Mesodermal cell (in vitro differentiated cells): ENCODE results near the gene WDR64.

ENCODE experiments used
- H3K27ac ChIP-seq: 2 replicates; pipeline ENCODE4 v1.7.0; 2013; ENCODE audit warnings: mild to moderate bottlenecking, low read depth, low read length, moderate library complexity; ENCODE audit not compliant: severe bottlenecking
- H3K36me3 ChIP-seq: 2 replicates; pipeline ENCODE4 v1.7.1; 2013; ENCODE audit warnings: mild to moderate bottlenecking, low read length, moderate library complexity; ENCODE audit not compliant: control insufficient read depth, insufficient read depth
- H3K4me1 ChIP-seq: one replicate; pipeline ENCODE4 v1.7.1; 2013; ENCODE audit warnings: mild to moderate bottlenecking, low read length; ENCODE audit not compliant: insufficient read depth, control insufficient read depth, poor library complexity, severe bottlenecking
- H3K4me3 ChIP-seq: 2 replicates; pipeline ENCODE4 v1.7.0; 2013; ENCODE audit warnings: low read length, control low read depth, mild to moderate bottlenecking; ENCODE audit not compliant: insufficient read depth, poor library complexity, severe bottlenecking; ENCODE audit errors: extremely low read depth
- H3K9me3 ChIP-seq: 2 replicates; pipeline ENCODE4 v1.7.1; 2013; ENCODE audit warnings: mild to moderate bottlenecking, low read length, moderate library complexity; ENCODE audit not compliant: control insufficient read depth
- WGBS, 2 experiments: methylation state at CpG; one replicate each; pipeline ENCODE4 v1.1.5; 2013; ENCODE audit warnings: missing lambda C conversion rate in 2 of 2; ENCODE audit not compliant: insufficient coverage in 2 of 2; 5-methylcytosine and 5-hydroxymethylcytosine counted together

Gene WDR64

DNA sequence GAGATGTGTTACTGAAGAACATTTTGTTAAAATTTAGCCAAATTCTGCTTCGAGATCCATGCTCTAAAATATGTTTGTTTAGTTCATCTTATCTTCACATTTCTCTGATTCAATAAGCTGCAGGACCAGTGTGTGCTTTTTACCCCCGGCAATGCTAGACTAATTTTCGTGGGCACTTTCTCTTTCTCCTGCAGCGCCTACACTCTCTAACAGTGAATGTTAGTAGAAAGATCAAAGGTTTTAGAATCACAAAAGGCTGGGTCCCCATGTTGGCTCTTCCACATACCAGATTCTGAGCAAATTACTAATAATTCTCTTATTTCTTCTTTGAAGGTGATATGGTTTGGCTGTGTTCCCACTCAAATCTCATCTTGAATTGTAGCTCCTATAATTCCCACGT lies 20.4 kb upstream of the WDR64 start:
- Histone ChIP-seq H3K36me3 (peaks cover 43% of the 10 kb centered on the region), H3K4me3 (no peak overlapping the region)
- 80% methylated on average over 1 of the region's 5 CpGs for WGBS, 2 experiments

DNA sequence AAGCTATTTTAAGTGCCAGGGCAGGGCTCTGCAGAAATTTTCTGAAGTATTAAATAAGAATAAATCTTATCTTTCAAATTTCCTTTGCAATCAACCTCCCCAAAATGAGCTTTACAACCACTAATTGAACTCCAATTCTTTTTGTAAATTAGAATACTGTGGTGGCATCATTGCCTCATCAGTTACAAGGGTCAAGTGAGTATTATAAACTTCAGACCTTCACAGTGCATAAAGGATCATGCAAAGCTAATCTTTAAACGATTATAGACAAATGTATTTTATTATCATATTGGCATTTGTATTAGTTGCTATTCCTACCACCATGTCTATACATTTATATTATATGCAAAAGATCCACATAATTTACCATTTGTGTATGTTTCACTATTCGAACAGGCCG lies 19.1 kb upstream of the WDR64 start:
- Histone ChIP-seq H3K27ac (no peak overlapping the region), H3K9me3 (no peaks in the 10 kb centered on the region), H3K4me1 (peaks cover 10% of the 10 kb centered on the region), H3K4me3 (no peak overlapping the region), H3K36me3 (peaks cover 42% of the 10 kb centered on the region)
- no CpG with 5 or more reads among the region's 3 CpGs for WGBS, 2 experiments

More for the DNA sequence above, 20.4 kb upstream of the WDR64 start:
- Histone ChIP-seq H3K9me3 (no peaks in the 10 kb centered on the region), H3K27ac (no peak overlapping the region), H3K4me1 (peaks cover 11% of the 10 kb centered on the region)

DNA sequence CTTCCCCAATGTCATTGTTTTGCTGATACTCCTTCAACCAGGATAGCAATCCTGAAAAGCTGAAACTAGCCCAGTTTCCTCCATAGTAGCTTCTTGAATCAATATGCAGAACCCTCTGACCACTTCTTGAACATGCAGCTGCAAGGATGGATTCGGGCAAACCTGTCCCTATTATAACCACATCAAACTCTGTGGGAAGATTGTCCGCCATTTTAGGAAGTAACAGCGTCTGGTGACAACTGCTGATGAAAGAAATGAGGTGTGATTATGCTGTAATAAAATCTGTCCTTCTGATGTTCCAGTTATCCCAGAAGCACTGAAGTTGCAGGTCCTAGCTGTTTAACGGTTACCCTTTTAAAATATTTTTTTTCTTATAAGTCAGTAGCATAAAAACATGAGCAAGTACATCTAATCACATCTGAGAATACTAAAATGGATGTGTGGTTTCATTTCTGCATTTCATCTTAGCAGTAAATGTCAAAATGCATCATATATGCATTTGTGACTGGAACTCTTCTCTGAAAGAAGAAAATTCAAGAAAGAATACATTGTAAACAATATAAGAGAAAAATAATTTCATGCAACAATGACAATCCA lies 16.4 kb upstream of the WDR64 start:
- WGBS, 2 experiments = 100% methylated on average over 1 of the region's 4 CpGs; no CpG with 5 or more reads in 1 of the 2 experiments
- no peak overlapping the region for H3K4me3 ChIP-seq
- no peak overlapping the region for H3K27ac ChIP-seq
- H3K4me1 ChIP-seq = peaks cover 13% of the 10 kb centered on the region
- no peaks in the 10 kb centered on the region for H3K9me3 ChIP-seq
- peaks cover 37% of the 10 kb centered on the region for H3K36me3 ChIP-seq

DNA sequence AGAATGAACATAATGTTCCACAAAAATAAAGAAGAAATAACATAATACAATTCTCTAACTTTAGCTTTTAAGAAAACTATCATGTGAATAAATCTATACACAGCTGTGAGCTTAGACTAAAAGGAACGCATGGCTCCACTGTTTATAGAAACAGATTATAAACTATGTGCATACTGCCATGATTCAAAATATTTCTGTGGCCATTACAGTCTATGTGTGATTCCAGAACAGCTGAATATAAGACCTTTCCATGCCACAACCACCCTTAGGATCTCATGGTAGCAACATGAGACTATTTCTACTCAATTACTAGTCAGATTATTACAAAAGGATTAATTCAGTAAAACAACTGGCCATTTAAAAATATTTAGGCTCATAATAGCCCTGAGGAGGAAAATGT lies 15.8 kb upstream of the WDR64 start:
- peaks cover 37% of the 10 kb centered on the region for H3K36me3 ChIP-seq
- no peak overlapping the region for H3K27ac ChIP-seq
- no CpG with 5 or more reads among the region's 1 CpG for WGBS, 2 experiments
- H3K4me3 ChIP-seq = no peak overlapping the region
- no peaks in the 10 kb centered on the region for H3K9me3 ChIP-seq
- H3K4me1 ChIP-seq = peaks cover 13% of the 10 kb centered on the region

DNA sequence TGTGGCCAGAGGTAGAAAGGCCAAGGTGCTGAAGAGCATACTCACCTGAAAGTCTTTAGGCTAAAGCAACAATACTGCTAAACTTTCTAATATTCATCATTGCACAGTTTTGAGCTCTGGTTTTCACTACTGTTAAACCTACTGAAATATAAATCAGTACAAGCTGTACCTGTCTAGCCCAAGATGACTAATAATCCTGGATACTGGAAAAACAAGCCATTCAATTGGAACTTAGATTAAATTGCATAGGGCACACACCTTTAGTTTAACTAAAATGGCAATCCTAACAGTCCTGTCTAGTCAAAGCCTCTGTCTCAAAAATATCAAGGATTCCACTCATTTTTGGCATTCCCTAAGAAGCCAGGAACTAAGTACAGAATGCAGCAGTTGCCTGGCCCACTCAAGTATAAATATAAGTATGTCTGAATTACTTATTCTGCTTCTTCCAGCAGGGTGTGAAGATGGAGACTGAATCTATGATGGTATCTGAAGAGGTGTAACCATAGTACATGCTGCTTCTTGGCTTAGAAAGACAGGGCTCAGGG lies 15.0 kb upstream of the WDR64 start:
- no peak overlapping the region for H3K27ac ChIP-seq
- peak overlapping the region; percentile 81 for H3K4me3 ChIP-seq

DNA sequence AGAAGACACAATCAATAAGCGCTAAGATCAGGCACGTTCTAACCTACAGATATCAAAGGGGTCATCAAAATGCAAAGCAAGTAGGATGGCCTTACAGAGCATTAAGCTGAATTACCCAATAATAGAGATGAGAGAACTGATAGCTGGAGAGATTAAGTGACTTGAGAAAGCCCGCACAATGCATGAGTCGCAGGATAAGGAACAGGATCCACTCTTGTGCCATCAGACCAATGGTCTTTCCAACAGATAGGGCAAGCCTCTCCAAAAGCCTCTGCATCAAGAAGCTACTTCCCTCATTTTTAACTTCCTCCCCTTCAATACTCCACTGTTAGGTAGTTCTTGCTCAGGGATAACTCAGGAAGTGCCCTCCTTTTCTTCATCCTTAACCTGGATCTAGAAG lies 14.5 kb upstream of the WDR64 start:
- H3K27ac ChIP-seq = no peak overlapping the region
- H3K4me3 ChIP-seq = peak overlapping the region; percentile 81
- H3K9me3 ChIP-seq = peaks cover 9% of the 10 kb centered on the region
- H3K36me3 ChIP-seq = peaks cover 29% of the 10 kb centered on the region
- WGBS, 2 experiments = 75 to 78% methylated on average over 2 to 4 of the region's 4 CpGs
- peaks cover 13% of the 10 kb centered on the region for H3K4me1 ChIP-seq

More for the DNA sequence above, 15.0 kb upstream of the WDR64 start:
- peaks cover 4% of the 10 kb centered on the region for H3K9me3 ChIP-seq
- H3K36me3 ChIP-seq = peaks cover 31% of the 10 kb centered on the region
- peaks cover 13% of the 10 kb centered on the region for H3K4me1 ChIP-seq

DNA sequence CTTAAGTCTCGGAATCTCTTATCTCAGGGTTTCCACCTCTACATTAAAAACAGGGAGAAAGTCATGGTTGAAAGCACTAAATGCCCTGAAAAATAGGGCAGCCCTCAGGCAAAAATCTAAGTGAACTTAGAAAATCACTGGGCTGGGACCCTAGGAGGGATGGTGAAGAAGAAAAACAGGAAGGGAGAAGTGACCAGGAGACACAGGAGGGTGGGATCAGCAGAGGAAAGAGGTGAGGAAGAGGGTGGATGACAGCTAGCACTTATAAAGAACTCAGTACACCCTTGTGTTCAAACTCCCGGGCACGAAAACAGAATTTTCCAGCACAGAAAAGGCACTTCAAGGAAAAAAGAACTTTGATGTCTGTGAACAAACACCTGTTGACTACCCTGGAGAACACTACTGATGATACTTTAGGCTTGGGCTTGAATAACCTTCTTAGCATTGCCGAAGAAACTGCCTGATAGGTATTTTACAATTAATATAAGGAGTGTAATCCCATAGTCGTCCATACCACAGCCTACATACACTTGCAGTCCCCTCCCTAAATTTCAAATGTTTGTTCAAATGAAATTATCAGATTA lies 13.9 kb upstream of the WDR64 start:
- 61% methylated on average over 2 of the region's 5 CpGs; no CpG with 5 or more reads in 1 of the 2 experiments for WGBS, 2 experiments

DNA sequence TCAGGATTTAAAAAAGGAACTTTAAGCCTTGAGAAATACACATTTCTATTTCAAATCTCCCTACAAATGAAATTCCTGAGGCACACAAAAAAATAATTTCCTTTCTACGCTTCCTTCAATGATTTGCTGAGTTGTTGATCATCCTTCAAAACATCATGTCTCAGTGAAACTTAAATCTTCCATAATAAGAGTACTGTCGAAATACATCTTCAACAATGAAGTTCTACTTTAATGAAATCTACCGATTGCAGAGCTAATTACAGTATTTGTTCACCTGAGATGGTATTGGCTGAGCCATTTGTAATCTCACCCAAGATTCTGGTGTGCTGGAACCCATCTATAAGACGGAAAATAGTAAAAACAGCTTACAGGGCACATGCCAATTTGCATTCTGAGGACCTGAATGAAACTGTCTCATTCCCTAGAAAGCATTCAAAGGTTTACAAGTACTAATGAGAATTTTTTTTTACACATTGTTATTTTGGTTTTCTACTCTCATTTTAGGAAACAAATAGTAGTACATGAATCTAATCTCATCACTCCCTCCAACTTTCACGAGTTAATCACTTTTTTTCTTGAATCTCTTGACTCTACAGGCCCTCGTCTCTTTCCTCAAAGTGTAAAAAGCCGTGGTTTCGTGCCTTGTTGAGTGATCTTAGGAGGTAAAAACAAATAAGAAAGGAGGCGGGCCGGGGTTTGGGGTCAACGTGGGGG lies 13.0 kb upstream of the WDR64 start:
- WGBS, 2 experiments = 10 to 33% methylated on average over 3 to 5 of the region's 11 CpGs
- peak overlapping the region; percentile 81 for H3K4me3 ChIP-seq
- peaks cover 19% of the 10 kb centered on the region for H3K36me3 ChIP-seq
- H3K27ac ChIP-seq = peak overlapping the region; percentile 24
- peaks cover 10% of the 10 kb centered on the region for H3K9me3 ChIP-seq
- peaks cover 11% of the 10 kb centered on the region for H3K4me1 ChIP-seq

More for the DNA sequence above, 13.9 kb upstream of the WDR64 start:
- Histone ChIP-seq H3K4me1 (peaks cover 13% of the 10 kb centered on the region), H3K4me3 (peak overlapping the region; percentile 81), H3K9me3 (peaks cover 10% of the 10 kb centered on the region), H3K36me3 (peaks cover 24% of the 10 kb centered on the region), H3K27ac (no peak overlapping the region)

DNA sequence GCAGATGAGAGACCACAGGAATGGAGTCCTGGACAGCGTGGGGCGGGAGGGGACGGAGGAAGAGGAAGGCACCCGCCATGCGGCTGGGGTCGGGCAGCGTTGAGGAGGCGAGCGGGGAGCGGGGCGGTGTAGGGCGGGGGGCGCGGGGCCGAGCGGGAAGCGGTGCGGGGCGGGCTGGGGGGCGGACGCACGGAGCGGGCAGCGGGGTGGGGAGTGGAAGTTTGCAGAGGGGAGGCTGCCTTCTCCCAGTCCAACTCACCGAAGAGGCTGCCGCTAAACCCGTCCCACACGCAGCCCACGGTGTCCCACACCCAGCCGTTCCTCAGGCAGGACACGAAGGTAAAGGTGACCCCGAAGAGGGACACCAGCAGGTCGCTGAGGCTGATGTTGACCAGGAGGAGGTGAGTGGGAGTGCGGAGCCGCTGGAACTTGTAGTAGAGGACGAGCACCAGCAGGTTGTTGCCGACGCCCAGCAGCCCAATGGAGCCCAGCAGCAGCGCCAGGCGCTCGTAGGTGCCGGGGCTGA lies 12.4 kb upstream of the WDR64 start:
- Histone ChIP-seq H3K4me1 (peaks cover 6% of the 10 kb centered on the region), H3K27ac (peak overlapping the region; percentile 77)
- WGBS, 2 experiments = 1 to 3% methylated on average over 7 to 17 of the region's 42 CpGs

DNA sequence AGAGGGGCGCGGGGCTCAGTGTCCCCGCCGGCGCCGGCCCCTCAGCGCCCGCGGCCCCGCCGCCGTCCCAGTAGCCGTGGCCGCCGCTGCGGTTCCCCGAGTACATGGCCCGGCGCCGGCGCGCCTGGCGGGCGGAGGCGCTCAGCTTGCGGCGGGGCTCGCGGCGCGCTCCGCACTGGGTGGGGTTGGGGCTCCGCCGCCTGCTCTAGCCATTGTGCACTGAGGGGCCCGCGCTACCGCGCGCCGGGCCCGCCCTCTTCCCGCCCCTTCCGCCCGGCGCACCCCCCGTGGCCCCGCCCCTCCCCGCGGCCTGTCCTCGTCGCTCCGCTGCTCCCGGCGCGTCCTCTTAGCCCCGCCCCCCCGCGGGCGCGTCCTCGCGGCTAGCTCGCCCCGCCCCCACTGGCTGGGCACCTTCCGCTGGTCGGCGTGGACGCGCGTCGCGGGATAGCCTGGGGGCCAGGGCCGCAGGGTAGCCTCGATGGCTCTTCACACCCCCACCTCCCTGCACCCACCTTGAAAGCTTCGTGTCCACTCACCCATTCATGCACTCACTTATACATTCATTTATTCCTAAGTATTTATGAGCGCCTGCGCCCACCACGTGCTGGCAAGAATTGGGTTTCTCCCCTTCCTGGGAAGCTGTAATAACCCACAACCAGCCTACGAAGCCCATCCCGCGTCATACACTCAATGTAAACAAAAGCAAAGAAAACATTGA lies 11.8 kb upstream of the WDR64 start, which contains the start of the genes CHML and OPN3:
TSS of gene CHML (minus strand) at position 221 of the 718 bp plus-strand sequence. CDS start 4,603 bp downstream, outside the sequence.
TSS of gene OPN3 (minus strand) at position 221 of the 718 bp plus-strand sequence. CDS start at position 106, 115 bp downstream.
- peaks cover 10% of the 10 kb centered on the region for H3K9me3 ChIP-seq
- WGBS, 2 experiments = 5 to 14% methylated on average over 37 to 41 of the region's 81 CpGs
- H3K4me3 ChIP-seq = peak within 1 kb of the TSS; percentile 81
- H3K4me1 ChIP-seq = peaks cover 6% of the 10 kb centered on the region
- H3K36me3 ChIP-seq = peaks cover 7% of the 10 kb centered on the region
- peak within 1 kb of the TSS; percentile 77 for H3K27ac ChIP-seq

More for the DNA sequence above, 12.4 kb upstream of the WDR64 start:
- peak overlapping the region; percentile 81 for H3K4me3 ChIP-seq
- peaks cover 10% of the 10 kb centered on the region for H3K9me3 ChIP-seq
- peaks cover 13% of the 10 kb centered on the region for H3K36me3 ChIP-seq
